HG03175 (cell line): ENCODE data around the gene MIOS.

Source experiments
- ATAC-seq: cut with Tn5 transposase; IDR thresholded peaks from one replicate; pipeline ENCODE4 v1.9.1; 2021; ENCODE audit warnings: mild to moderate bottlenecking, moderate library complexity; ENCODE audit not compliant: unreplicated experiment

Gene MIOS

DNA sequence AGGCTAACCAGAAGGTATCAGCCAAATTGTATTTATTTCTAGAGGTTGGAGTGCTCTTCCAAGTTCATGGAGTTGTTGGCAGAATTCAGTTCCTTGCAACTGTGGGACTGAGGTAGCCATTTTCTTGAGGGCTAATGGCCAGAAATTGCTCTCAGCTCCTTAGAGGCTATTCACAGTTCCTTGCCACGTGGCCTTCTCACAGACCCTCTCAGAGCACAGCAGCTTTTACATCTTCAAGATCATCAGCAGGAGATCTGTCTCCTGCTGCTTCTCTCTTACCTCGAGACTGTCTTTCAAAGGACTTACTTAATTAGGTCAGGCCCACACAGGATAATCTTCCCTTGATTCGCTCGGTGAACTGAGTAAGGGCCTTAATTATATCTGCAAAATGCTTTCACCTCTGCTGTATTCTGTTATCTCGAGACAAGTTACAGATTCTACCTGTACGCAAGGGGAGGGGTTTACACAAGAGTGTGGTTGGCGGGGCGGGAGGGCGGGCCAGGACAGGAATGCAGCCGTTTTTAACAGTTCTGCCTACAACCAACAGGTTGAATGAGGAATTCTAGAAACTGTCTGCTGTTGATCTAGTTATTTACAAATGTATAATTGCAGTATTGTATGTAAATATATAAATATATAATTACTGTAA, 15.0 kb downstream of the MIOS start:
- ATAC-seq, result no peak

GRCh38 chr7:7582596-7582995, 15.9 kb downstream of the MIOS start:
- ATAC-seq, result no peak

DNA sequence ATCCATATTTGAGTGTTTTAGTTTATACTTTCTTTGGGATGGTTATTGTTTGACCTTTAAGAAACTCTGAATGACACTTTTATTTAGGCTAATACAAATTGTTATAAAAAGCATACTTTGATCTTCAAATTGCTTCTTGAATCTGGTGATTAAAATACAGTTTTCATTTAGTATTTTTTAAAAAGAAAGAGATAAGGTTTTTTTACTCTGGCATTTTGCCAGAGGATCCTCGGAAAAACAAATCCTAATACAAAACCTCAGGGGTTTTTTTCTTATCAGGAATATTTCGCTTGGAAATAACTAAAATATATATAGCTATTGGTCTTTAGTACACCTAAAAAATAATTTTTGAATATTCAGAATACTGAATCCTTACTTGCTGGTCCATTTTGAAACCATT, 17.0 kb downstream of the MIOS start:
- no peak for ATAC-seq

DNA sequence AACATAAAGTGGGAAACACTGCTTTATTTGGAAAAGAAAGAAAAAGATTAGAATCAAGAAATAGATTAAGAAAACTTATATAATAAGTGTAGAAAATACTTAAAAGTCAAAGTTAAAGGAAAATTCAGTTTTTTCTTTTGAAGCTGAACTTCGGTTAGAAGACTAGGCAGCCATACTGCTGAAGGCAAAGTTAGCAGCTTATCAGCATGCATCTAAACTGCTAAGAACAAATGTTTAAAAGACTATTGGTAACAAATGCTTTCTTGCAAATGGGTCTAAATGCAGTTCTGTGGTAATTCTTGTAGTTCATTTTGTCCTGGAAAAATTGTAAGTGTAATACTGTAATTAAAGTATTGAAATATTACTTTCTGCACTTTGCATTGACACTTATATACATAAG, 18.0 kb downstream of the MIOS start:
- no peak for ATAC-seq

DNA sequence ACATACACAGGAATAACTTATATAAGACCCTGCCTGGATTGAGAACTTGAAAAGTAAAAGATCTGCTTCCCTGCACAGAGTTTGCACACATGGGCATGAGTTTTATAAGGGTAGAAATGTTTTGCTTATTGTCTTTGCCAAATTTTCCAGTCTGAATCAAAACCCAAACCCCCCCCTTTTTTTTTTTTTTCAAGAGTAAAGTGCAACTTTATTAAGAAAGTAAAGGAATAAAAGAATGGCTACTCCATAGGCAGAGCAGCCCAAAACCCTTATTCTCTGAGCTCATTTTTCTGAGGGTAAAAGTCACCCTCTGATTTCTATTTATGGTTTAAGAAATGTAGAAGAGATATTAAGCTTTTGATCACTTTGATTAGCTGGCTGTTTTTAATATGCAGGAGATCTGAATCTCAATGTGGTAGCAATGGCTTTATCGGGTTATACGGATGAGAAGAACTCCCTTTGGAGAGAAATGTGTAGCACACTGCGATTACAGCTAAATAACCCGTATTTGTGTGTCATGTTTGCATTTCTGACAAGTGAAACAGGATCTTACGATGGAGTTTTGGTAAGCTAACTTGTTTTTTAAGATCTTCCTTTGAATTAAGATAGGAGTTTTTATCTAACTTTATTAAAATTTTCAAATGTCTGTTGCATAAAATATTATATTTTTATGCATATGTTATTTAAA, 18.7 kb downstream of the MIOS start:
- ATAC-seq, result no peak

- ATAC-seq, result no peak
Measured at GRCh38 chr7:7595451-7595850, 28.8 kb downstream of the MIOS start.

DNA sequence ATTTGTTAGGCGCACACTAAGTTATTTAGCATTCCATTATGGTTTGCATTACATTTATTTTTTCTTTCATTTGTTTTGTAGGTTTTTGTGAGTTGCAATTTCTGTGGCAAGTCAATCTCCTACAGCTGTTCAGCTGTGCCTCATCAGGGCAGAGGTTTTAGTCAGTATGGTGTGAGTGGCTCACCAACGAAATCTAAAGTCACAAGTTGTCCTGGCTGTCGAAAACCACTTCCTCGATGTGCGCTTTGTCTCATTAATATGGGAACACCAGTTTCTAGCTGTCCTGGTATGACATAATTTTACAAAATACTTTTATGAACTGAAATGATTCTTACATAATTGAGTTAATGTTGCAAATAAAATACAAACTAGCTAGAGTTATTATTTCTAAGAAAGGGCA, 29.5 kb downstream of the MIOS start:
- no peak for ATAC-seq

DNA sequence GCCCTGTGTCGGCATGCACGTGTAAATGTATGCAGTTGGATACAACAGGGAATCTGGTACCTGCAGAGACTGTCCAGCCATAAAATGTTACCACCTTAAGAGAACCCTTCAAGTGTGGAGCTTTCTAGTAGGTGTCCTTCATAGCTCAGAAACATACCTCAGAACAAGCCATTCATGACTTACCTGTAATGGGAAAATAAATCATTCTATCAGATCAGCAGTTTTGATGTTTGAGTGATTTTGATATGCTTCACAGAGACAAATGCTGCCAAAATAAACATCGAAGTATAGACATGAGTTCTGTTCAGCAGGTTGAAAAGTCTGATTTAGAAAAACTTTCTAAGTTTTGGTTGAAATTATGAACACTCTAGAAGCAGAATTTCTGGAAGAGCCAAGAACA, 40.3 kb downstream of the MIOS start:
- ATAC-seq, result no peak

DNA sequence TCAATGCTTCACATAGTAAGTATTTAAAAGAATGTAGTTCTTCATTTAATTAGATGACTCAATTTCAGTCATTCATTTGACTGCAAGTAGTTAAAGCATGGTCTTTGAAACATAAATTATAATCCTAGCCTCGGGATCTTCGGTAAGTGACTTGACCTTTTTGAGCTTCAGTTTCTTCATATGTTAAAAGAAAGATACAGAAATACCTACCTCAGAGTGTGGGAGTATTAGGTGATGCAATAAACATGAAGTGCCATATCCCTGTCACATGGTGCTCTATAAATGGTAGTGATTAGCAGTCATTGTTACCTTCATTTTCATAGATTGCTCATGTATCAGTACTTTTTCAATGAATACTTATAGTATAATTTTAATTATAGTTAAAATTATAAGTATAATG, 42.6 kb downstream of the MIOS start:
- no peak for ATAC-seq

- no peak for ATAC-seq
Measured at GRCh38 chr7:7612519-7612918, 45.8 kb downstream of the MIOS start.

DNA sequence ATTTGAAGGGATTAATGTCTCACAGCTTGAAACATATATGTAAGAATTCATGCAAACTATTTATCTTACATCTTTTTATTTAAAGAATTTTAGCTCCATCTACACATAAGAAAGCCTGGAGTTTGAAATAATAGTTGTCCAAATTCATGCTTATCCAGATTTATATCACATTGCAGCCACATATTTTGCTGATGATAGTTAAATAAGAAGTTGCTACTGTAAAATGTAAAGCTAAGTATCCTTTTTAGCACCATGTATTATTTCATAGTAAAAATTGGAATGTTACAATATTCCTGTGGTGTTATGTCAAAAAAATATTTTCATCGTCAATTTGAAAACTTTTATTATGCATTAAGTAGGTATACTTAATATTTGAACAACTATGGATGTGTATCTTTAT, 46.5 kb downstream of the MIOS start:
- no peak for ATAC-seq

GRCh38 chr7:7614018-7614741, 47.5 kb downstream of the MIOS start:
- no peak for ATAC-seq

DNA sequence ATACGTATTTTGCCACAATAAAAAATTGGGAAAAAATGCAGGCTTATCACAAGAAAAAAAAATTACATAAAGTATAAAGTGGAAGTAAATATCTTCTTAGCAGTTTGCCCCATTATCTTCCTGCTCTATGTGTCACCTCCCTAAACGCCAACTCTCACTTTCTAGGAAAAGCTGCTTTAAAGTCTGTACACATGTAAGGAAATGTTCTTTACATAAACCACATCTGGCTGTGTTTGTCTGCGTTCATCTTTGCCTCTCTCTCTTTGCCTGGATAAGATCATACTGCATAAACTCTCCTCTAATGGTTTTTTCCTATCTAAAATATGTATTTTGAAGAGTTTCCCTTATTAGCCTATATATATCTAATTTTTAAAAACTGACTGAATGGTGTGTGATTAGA, 50.9 kb downstream of the MIOS start:
- ATAC-seq, result no peak

- no peak for ATAC-seq
Measured at GRCh38 chr7:7618410-7618809, 51.7 kb downstream of the MIOS start.

- ATAC-seq, result no peak
Measured at GRCh38 chr7:7620236-7620635, 53.6 kb downstream of the MIOS start.

- no peak for ATAC-seq
Measured at GRCh38 chr7:7620644-7621210, 54.0 kb downstream of the MIOS start.

DNA sequence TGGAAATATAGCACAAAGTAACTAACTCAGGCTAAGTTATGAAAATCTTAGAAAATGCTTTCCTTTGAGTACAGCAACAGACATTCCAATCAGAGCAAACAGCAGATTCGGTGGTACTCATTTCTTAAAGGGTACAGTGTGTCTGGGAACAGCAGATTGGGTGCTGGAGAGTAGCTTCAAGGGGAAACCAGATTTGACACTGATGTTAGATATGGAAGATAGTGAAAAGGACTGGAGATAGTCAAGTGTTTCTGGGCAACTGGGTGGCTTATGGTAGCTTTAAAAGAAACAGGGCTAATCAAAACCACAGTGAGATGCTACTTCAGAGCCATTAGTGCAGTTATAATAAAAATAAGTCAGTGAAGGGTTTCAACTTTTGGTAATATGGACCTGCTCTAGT, 61.8 kb downstream of the MIOS start:
- no peak for ATAC-seq

DNA sequence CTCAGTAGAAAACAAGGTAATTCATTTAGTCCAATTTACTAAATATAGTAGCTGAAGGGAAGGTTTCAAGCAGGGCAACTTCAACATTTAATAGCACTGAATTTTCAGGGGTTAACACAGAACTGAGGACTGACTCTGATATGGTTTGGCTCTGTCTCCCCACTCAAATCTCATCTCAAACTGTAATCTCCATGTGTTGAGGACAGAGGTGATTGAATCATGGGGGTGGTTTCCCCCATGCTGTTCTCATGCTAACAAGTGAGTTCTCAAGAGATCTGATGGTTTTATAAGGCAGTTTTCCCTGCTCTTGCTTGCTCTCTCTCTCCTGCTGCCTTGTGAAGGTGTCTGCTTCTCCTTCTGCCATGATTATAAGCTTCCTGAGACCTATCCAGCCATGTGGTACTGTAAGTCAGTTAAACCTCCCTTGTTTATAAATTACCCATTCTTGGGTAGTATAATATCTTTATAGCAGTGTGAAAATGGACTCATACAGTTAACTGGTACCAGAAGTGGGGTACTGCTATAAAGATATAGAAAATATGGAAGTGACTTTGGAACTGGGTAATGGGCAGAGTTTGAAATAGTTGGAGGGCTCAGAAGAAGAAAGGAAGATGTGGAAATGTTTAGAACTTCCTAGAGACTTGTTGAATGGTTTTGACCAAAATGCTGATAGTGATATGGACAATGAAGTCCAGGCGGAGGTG, 64.1 kb downstream of the MIOS start:
- no peak for ATAC-seq

DNA sequence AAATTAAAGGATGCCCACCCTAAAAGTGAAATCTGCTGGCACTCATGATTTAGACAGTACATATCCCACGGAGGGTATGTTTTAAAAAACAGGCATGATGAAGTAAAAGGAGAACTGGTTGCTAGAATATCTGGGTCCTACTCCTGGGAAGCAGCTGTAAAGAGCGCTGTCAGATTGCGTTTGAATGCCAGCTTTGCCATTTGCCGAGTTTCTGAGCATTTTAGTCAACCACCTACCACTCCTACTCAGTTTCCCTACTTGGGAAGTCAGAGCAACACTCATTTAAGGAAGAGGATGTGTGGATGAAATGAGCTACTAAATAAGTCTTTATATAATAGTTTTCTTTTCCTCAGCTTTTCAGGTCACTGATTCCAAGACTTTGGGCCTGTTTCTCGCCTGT, 72.7 kb downstream of the MIOS start:
- ATAC-seq, result no peak

- ATAC-seq, result peak; percentile 6
Measured at GRCh38 chr7:7639847-7640220, 73.2 kb downstream of the MIOS start.
